ENCODE data around the gene IFFO2. TPM values are rescaled to one million over a fixed set of nuclear protein-coding genes. Genes with fewer than 3 reads are reported as not detected.

Gene IFFO2
- total and polyA plus RNA-seq, 2 donors (not counting 1 experiment from before 2014, with no cell fraction given), result 5.8 to 10.4 TPM

- H2AFZ ChIP-seq (ENCODE audit: low read length), result no peak overlapping the region
- H3K9ac ChIP-seq (ENCODE audit: insufficient read depth, low read length), result no peak overlapping the region
- no peaks in the 10 kb centered on the region for H4K20me1 ChIP-seq (ENCODE audit: control insufficient read depth, extremely low read depth, insufficient read depth, low read length)
- H3K36me3 ChIP-seq (ENCODE audit: control insufficient read depth, insufficient read depth, low read length), result no peaks in the 10 kb centered on the region
- no peak for DNase-seq (ENCODE audit: low read depth in 2 of 2)
- no peaks in the 10 kb centered on the region for H3K4me1 ChIP-seq (ENCODE audit: control insufficient read depth, extremely low read depth, insufficient read depth, low read length)
- no peak overlapping the region for H3K4me2 ChIP-seq (ENCODE audit: extremely low read depth, insufficient read depth, low read length)
- no peak overlapping the region for H3K27ac ChIP-seq (ENCODE audit: insufficient read depth, low read length)
- no peak for TF ChIP-seq CTCF (conservative IDR thresholded peaks at IDR 0.05 in 1 of 2, IDR thresholded peaks at IDR 0.05 in 1 of 2; ENCODE audit: low read depth in 1 of 2, low read length in 2 of 2)
- no peaks in the 10 kb centered on the region for H3K27me3 ChIP-seq (ENCODE audit: control insufficient read depth, insufficient read depth, low read length)
- H3K4me3 ChIP-seq (replicated peaks in 1 of 4; ENCODE audit: control extremely low read depth in 1 of 4, insufficient read depth in 1 of 4, low read depth in 3 of 4, low read length in 4 of 4), result no peak overlapping the region
- H3K79me2 ChIP-seq (ENCODE audit: control insufficient read depth, insufficient read depth, low read length), result no peaks in the 10 kb centered on the region
- no peaks in the 10 kb centered on the region for H3K9me3 ChIP-seq (ENCODE audit: control insufficient read depth, insufficient read depth, low read depth, low read length)
Observed at GRCh38 chr1:18876210-18876609, 80.3 kb downstream of the IFFO2 start.

GRCh38 chr1:18875796-18876128 is 80.7 kb downstream of the IFFO2 start:
- TF ChIP-seq EZH2 (IDR thresholded peaks at IDR 0.05; ENCODE audit: low read length, missing control alignments) (no peak), CTCF (conservative IDR thresholded peaks at IDR 0.05 in 1 of 2, IDR thresholded peaks at IDR 0.05 in 1 of 2; ENCODE audit: low read depth in 1 of 2, low read length in 2 of 2) (no peak)
- Histone ChIP-seq H3K9ac (ENCODE audit: insufficient read depth, low read length) (no peak overlapping the region), H3K79me2 (ENCODE audit: control insufficient read depth, insufficient read depth, low read length) (no peaks in the 10 kb centered on the region), H3K27me3 (ENCODE audit: control insufficient read depth, insufficient read depth, low read length) (no peaks in the 10 kb centered on the region), H3K27ac (ENCODE audit: insufficient read depth, low read length) (no peak overlapping the region), H4K20me1 (ENCODE audit: control insufficient read depth, extremely low read depth, insufficient read depth, low read length) (no peaks in the 10 kb centered on the region), H3K4me1 (ENCODE audit: control insufficient read depth, extremely low read depth, insufficient read depth, low read length) (no peaks in the 10 kb centered on the region), H3K4me2 (ENCODE audit: extremely low read depth, insufficient read depth, low read length) (no peak overlapping the region), H2AFZ (ENCODE audit: low read length) (no peak overlapping the region), H3K4me3 (replicated peaks in 1 of 4; ENCODE audit: control extremely low read depth in 1 of 4, insufficient read depth in 1 of 4, low read depth in 3 of 4, low read length in 4 of 4) (no peak overlapping the region), H3K9me3 (ENCODE audit: control insufficient read depth, insufficient read depth, low read depth, low read length) (no peaks in the 10 kb centered on the region), H3K36me3 (ENCODE audit: control insufficient read depth, insufficient read depth, low read length) (no peaks in the 10 kb centered on the region)
- DNase-seq (ENCODE audit: low read depth in 2 of 2), result no peak

- no peaks in the 10 kb centered on the region for H3K27me3 ChIP-seq (ENCODE audit: control insufficient read depth, insufficient read depth, low read length)
- peak; percentile 73 to 83 for DNase-seq (ENCODE audit: low read depth in 2 of 2)
- TF ChIP-seq CTCF (conservative IDR thresholded peaks at IDR 0.05 in 1 of 2, IDR thresholded peaks at IDR 0.05 in 1 of 2; ENCODE audit: low read depth in 1 of 2, low read length in 2 of 2), result peak; percentile 74 to 90
- no peak for TF ChIP-seq EZH2 (IDR thresholded peaks at IDR 0.05; ENCODE audit: low read length, missing control alignments)
- H3K4me2 ChIP-seq (ENCODE audit: extremely low read depth, insufficient read depth, low read length), result no peak overlapping the region
- no peak overlapping the region for H3K4me3 ChIP-seq (replicated peaks in 1 of 4; ENCODE audit: control extremely low read depth in 1 of 4, insufficient read depth in 1 of 4, low read depth in 3 of 4, low read length in 4 of 4)
- H3K4me1 ChIP-seq (ENCODE audit: control insufficient read depth, extremely low read depth, insufficient read depth, low read length), result no peaks in the 10 kb centered on the region
- no peak overlapping the region for H2AFZ ChIP-seq (ENCODE audit: low read length)
- H3K79me2 ChIP-seq (ENCODE audit: control insufficient read depth, insufficient read depth, low read length), result no peaks in the 10 kb centered on the region
- no peaks in the 10 kb centered on the region for H4K20me1 ChIP-seq (ENCODE audit: control insufficient read depth, extremely low read depth, insufficient read depth, low read length)
- no peak overlapping the region for H3K27ac ChIP-seq (ENCODE audit: insufficient read depth, low read length)
- no peaks in the 10 kb centered on the region for H3K9me3 ChIP-seq (ENCODE audit: control insufficient read depth, insufficient read depth, low read depth, low read length)
- no peak overlapping the region for H3K9ac ChIP-seq (ENCODE audit: insufficient read depth, low read length)
- H3K36me3 ChIP-seq (ENCODE audit: control insufficient read depth, insufficient read depth, low read length), result no peaks in the 10 kb centered on the region
Observed at GRCh38 chr1:18875107-18875795, 81.2 kb downstream of the IFFO2 start.
